Measurements from ENCODE around the gene HS6ST1.

GRCh38 chr2:128293870-128294455, 24.7 kb downstream of the HS6ST1 start:
- TF ChIP-seq POLR2A (IDR thresholded peaks at IDR 0.05) (no peak), CTCF (IDR thresholded peaks at IDR 0.05) (no peak)
